IPS DF 4.7 (cell line): Measurements from ENCODE around the gene SOBP.

ENCODE experiments used
- DNase-seq: peaks from one replicate; pipeline ENCODE4 v3.0.0-alpha.2; 2013; ENCODE audit warnings: low spot score; ENCODE audit errors: extremely low read depth

Gene SOBP

GRCh38 chr6:107637316-107638315 is 147.7 kb downstream of the SOBP start:
- no peak for DNase-seq

- DNase-seq: no peak
Measured at GRCh38 chr6:107638493-107638892, 148.6 kb downstream of the SOBP start.

GRCh38 chr6:107639511-107639910 is 149.6 kb downstream of the SOBP start:
- DNase-seq: no peak

- no peak for DNase-seq
Measured at GRCh38 chr6:107641071-107641470, 151.2 kb downstream of the SOBP start.

GRCh38 chr6:107641500-107641941 is 151.6 kb downstream of the SOBP start:
- no peak for DNase-seq

- no peak for DNase-seq
Measured at GRCh38 chr6:107642095-107642860, 152.4 kb downstream of the SOBP start.

GRCh38 chr6:107642861-107643328 is 153.0 kb downstream of the SOBP start:
- no peak for DNase-seq

GRCh38 chr6:107644513-107644912 is 154.6 kb downstream of the SOBP start:
- no peak for DNase-seq

- DNase-seq: no peak
Measured at GRCh38 chr6:107645740-107646139, 155.8 kb downstream of the SOBP start.

- no peak for DNase-seq
Measured at GRCh38 chr6:107646176-107646575, 156.3 kb downstream of the SOBP start.

GRCh38 chr6:107646776-107647438 is 157.0 kb downstream of the SOBP start:
- DNase-seq: no peak

GRCh38 chr6:107647439-107647948 is 157.6 kb downstream of the SOBP start:
- DNase-seq: no peak

- no peak for DNase-seq
Measured at GRCh38 chr6:107648983-107649382, 159.1 kb downstream of the SOBP start.

GRCh38 chr6:107652526-107653182 is 162.7 kb downstream of the SOBP start:
- DNase-seq: no peak

- no peak for DNase-seq
Measured at GRCh38 chr6:107653183-107653580, 163.3 kb downstream of the SOBP start.

- no peak for DNase-seq
Measured at GRCh38 chr6:107653861-107654394, 164.0 kb downstream of the SOBP start.

GRCh38 chr6:107654764-107655163 is 164.8 kb downstream of the SOBP start:
- no peak for DNase-seq

GRCh38 chr6:107655245-107655644 is 165.3 kb downstream of the SOBP start:
- no peak for DNase-seq

GRCh38 chr6:107655864-107656263 is 165.9 kb downstream of the SOBP start:
- DNase-seq: no peak

GRCh38 chr6:107656401-107656800 is 166.5 kb downstream of the SOBP start:
- DNase-seq: no peak
